Fibroblast of mammary gland (primary cell): ENCODE measurements around the gene PPP2R2C.

Source experiments
- DNase-seq: peaks from one replicate; pipeline ENCODE4 v3.0.0-alpha.2; 2010; ENCODE audit warnings: low read depth
- H3K4me3 ChIP-seq: 2 replicates; pipeline ENCODE4 v1.5.1; 2011; ENCODE audit warnings: low read depth, mild to moderate bottlenecking, low read length, moderate library complexity; ENCODE audit not compliant: control insufficient read depth
- TF ChIP-seq, protein P1 (sequence below): conservative IDR thresholded peaks from 2 replicates; pipeline ENCODE4 v1.5.1; 2011; ENCODE audit warnings: low read depth, low read length, inconsistent platforms; ENCODE audit not compliant: control insufficient read depth, insufficient read depth

PPP2R2C gene

GRCh38 chr4:6373541-6374410 lies 98.6 kb downstream of the PPP2R2C start:
- TF ChIP-seq, protein P1, sequence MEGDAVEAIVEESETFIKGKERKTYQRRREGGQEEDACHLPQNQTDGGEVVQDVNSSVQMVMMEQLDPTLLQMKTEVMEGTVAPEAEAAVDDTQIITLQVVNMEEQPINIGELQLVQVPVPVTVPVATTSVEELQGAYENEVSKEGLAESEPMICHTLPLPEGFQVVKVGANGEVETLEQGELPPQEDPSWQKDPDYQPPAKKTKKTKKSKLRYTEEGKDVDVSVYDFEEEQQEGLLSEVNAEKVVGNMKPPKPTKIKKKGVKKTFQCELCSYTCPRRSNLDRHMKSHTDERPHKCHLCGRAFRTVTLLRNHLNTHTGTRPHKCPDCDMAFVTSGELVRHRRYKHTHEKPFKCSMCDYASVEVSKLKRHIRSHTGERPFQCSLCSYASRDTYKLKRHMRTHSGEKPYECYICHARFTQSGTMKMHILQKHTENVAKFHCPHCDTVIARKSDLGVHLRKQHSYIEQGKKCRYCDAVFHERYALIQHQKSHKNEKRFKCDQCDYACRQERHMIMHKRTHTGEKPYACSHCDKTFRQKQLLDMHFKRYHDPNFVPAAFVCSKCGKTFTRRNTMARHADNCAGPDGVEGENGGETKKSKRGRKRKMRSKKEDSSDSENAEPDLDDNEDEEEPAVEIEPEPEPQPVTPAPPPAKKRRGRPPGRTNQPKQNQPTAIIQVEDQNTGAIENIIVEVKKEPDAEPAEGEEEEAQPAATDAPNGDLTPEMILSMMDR: no peak
- no peak overlapping the region for H3K4me3 ChIP-seq
- no peak for DNase-seq

DNA sequence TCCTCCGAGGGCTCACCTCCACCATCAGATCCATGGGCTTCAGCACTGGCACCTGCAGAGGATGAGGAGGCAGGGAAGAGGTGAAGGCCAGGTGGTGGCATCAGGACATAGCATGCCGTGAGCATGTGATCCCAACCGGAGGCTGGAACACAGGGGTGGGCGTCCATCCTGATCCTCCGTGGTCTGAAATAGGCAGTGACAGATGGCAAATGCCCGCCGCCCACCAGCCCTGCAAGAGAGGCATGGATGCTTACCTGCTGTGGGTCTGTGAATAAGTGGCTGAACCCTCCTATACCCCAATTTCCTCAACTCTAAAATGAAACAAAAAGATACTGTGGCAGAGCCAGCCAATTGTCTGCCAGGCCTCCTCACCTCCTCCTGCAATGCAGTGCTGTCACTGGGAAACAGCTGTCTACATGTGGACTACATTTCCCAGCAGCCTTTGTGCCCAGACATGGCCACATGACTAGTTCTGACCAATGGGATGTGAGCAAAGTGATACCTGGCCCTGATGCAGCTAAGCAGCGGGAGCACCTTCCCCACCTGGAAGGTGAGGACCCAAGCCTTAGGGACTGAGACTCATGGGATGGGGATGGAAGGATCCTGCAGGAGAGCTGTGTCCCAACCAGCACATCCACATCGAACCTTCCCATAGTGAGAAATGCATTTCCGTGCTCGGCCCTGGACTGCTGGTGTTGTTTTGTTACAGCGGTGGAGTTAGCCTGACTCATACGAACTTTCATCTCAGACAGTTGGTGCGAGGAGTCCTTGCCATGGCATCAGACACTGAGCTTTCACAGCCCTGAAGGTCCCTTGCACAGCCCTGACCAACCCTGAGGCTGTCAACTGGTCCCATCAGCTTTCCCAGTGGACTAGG lies 99.5 kb downstream of the PPP2R2C start:
- no peak overlapping the region for H3K4me3 ChIP-seq
- peak; percentile 40 for DNase-seq
- TF ChIP-seq, protein P1: no peak

GRCh38 chr4:6371812-6372211 lies 100.6 kb downstream of the PPP2R2C start:
- H3K4me3 ChIP-seq: no peak overlapping the region
- TF ChIP-seq, protein P1: no peak
- DNase-seq: no peak

DNA sequence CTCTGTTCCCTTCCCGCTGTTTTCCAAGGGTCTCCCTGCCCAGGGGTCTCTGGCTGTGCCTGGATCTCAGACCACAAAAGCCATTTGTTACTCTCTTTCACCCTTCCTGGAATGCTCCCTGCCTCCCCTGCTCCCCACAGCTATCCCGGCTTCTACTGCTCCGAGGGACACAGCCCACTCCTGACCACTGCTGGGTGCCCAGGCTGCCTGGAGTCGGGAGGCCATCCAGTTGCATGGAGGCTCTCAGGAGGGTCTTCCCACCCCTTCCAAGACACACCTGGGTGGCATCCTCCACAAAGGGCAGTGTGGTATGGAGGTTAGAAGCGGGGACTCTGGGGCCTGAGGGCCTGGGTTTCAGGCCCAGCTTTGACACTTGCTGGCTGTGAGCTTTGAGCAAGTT lies 101.1 kb downstream of the PPP2R2C start:
- TF ChIP-seq, protein P1: no peak
- no peak overlapping the region for H3K4me3 ChIP-seq
- DNase-seq: no peak

- DNase-seq: no peak
- TF ChIP-seq, protein P1: no peak
- H3K4me3 ChIP-seq: no peak overlapping the region
Observed at GRCh38 chr4:6369924-6370645, 102.3 kb downstream of the PPP2R2C start.

DNA sequence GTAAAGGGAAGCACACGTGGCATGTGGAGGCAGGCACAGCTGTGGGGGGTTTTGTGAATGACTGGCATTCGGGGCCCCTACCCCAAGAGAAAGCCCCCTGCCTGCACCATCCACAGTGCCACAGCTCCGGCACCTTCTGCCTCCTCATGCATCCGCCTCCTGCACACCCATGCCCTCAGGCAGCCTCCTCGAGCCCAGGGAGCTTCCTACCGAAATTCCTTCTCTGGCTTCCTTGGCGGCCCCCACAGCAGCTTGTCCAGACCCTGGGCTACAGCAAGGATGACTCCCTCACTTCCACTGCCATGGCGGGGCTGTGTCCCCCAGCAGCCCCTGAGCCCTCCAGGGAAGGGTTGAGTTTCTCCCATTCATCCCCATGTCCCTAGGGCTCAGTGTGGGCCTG lies 102.9 kb downstream of the PPP2R2C start:
- no peak for DNase-seq
- TF ChIP-seq, protein P1: no peak
- no peak overlapping the region for H3K4me3 ChIP-seq
